NOMO-1 treated with DMSO at 0.1 percent for 48 hours (cell line): ENCODE data around the gene INAFM1.

Source experiments
- DNase-seq: peaks from one replicate; lab custom pipeline; 2025; ENCODE audit not compliant: unreplicated experiment; lab: John Stamatoyannopoulos, UW

Gene INAFM1

GRCh38 chr19:47274071-47274890 is at the start of gene INAFM1:
TSS of gene INAFM1 (plus strand) at chr19:47274885. CDS start at chr19:47274920, 35 bp downstream.
- peak; percentile 93 for DNase-seq

GRCh38 chr19:47225746-47226425 is 48.8 kb upstream of the INAFM1 start:
- DNase-seq = peak; percentile 61

- DNase-seq = peak; percentile 86
Observed at GRCh38 chr19:47226426-47227351, 48.0 kb upstream of the INAFM1 start.

GRCh38 chr19:47227352-47228167 is 47.1 kb upstream of the INAFM1 start:
- DNase-seq = peak; percentile 76

GRCh38 chr19:47228168-47228936 is 46.3 kb upstream of the INAFM1 start:
- peak; percentile 59 for DNase-seq

- no peak for DNase-seq
Observed at GRCh38 chr19:47228937-47229675, 45.6 kb upstream of the INAFM1 start.

- DNase-seq = no peak
Observed at GRCh38 chr19:47229676-47230053, 45.0 kb upstream of the INAFM1 start.

GRCh38 chr19:47230054-47230920 is 44.4 kb upstream of the INAFM1 start:
- DNase-seq = no peak

- no peak for DNase-seq
Observed at GRCh38 chr19:47230921-47231214, 43.8 kb upstream of the INAFM1 start, which contains the start of gene BBC3. TSS of gene BBC3 (minus strand) at chr19:47231199. CDS start at chr19:47228431, 2,768 bp downstream.

- peak; percentile 68 for DNase-seq
Observed at GRCh38 chr19:47231215-47232054, 43.2 kb upstream of the INAFM1 start.

GRCh38 chr19:47232422-47233211 is 42.1 kb upstream of the INAFM1 start:
- no peak for DNase-seq

GRCh38 chr19:47236072-47236675 is 38.5 kb upstream of the INAFM1 start:
- DNase-seq = no peak

- DNase-seq = no peak
Observed at GRCh38 chr19:47239152-47239551, 35.5 kb upstream of the INAFM1 start.

GRCh38 chr19:47239610-47240296 is 34.9 kb upstream of the INAFM1 start:
- no peak for DNase-seq

- no peak for DNase-seq
Observed at GRCh38 chr19:47240556-47240955, 34.1 kb upstream of the INAFM1 start.
